Measurements from ENCODE around the gene HDHD2.

The HDHD2 gene

GRCh38 chr18:47146206-47146605, 4.1 kb downstream of the HDHD2 start:
- DNase-seq (ENCODE audit: low spot score): no peak

DNA sequence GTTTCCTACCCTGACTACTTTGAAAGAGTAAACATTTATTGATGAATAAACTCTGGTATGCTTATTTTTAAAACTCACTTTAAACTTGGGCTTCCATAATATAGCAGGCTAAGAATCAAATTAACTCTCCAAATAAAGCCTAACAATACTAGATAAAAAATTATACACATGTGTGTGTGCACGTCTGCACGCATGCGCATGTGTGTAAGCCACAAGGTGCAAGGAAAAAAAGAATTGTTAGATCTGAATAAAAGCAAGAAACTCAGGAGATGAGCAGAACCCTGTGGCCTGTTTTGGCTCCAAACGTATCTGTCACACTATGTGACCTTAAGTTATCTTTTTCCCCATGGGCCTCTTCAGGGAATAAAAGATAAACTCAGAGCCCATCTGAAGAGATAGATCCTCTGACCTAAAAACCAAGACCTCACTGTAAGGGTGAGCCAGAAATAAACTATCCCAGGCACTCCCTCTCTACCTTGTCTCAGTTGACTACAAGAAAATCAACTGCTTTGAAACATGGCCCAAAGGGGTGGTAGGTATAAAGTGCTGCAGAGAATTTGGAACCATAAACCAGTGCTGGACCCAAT, 6.3 kb downstream of the HDHD2 start:
- no peak for DNase-seq (ENCODE audit: low spot score)

DNA sequence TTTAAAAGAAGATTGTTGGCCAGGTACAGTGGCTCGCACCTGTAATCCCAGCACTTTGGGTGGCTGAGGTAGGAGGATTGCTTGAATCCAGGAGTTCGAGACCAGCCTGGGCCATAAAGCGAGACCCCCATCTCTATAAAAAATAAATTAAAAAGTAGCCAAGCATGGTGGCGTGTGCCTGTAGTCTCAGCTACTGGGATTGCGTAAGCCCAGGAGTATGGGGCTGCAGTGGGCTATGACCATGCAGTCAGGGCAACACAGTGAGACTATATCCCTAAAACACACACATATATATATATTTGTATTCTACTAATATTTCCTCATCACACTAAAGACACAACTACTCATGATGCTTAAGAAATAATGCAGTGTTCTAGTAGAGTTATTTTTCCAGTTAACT, 7.1 kb downstream of the HDHD2 start:
- no peak for DNase-seq (ENCODE audit: low spot score)

DNA sequence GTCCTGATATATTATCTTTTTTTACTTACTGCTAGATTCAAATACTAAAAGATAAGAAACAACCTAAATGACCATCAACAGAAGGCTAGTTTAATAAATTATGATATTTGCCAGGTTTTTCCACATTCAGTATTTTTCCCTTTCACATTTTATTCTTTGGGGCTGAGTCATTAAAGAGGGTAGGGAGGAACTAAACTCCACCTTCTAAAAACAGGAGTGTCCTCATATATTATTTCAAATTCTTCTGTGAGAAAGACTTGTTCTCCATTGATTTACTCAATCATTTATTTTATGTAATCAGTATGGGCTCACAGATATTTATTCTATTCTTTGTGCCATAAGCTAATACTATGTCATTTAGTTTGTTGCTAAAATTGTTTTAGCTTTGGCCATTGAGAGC, 9.0 kb downstream of the HDHD2 start:
- no peak for DNase-seq (ENCODE audit: low spot score)

DNA sequence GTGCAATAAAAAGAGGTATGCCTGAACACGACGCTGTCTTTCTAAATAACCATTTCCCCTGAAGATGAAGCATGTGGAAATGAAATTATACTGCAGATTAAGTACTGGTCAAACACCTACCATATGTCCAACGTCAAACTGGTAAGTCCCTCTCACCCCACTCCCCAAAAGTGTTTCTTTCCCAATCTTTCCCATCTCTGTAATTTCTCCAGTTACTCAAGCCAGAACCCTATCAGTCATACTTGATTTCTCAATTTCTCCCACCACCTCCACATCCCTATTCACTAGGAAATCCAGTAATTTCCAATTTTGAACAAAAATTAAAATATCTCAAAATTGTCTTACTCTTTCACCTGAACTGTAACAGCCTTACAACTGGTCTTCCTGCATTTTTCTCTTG, 29.2 kb downstream of the HDHD2 start:
- DNase-seq (ENCODE audit: low spot score): no peak

- DNase-seq (ENCODE audit: low spot score): no peak
These were observed 29.9 kb downstream of the HDHD2 start for GRCh38 chr18:47120428-47120827.

GRCh38 chr18:47118981-47119380, 31.3 kb downstream of the HDHD2 start:
- DNase-seq (ENCODE audit: low spot score): peak; percentile 6

- DNase-seq (ENCODE audit: low spot score): no peak
These were observed 35.1 kb downstream of the HDHD2 start for GRCh38 chr18:47115205-47115604.

- DNase-seq (ENCODE audit: low spot score): no peak
These were observed 36.3 kb downstream of the HDHD2 start for GRCh38 chr18:47113796-47114540.

DNA sequence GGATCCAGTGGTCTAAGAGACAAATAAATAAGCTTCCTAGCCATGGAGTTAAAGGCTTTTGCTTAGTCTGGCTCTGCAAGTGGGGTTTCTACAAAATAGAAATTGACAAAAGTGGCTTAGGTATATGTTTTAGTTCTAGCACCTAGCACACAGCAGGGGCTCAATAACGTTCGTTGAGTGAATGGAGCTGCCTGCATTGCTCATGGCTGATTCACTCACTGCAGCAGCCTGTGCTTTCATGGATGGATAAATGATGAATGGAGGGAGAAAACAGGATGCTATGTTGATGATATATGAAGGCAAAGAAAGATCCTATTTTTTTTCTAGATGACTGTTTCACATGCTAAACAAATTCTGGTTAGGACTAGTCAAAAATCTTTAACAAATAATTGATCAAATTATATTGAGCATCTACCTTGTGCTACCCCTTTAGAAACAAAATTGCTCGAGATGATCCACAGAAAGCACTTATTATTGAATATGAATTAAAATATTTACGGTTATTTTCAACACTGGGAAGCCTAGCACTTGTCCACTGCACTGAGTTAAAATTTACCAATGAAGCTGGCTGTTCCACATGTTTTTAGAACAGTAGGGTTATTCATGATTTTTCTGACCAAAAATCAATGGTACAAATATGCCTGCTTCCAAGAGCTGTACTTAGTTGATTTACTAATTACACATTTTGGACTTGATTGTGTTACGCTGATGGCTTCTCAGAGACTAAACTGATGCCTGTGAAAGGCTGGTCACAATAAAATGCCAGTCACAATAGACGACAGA, 39.6 kb downstream of the HDHD2 start:
- no peak for DNase-seq (ENCODE audit: low spot score)

GRCh38 chr18:47109720-47110119, 40.6 kb downstream of the HDHD2 start:
- no peak for DNase-seq (ENCODE audit: low spot score)

GRCh38 chr18:47108998-47109405, 41.3 kb downstream of the HDHD2 start:
- DNase-seq (ENCODE audit: low spot score): no peak

- no peak for DNase-seq (ENCODE audit: low spot score)
These were observed 41.9 kb downstream of the HDHD2 start for GRCh38 chr18:47108373-47108772.

GRCh38 chr18:47100212-47100831, 50.0 kb downstream of the HDHD2 start:
- DNase-seq (ENCODE audit: low spot score): peak; percentile 55

DNA sequence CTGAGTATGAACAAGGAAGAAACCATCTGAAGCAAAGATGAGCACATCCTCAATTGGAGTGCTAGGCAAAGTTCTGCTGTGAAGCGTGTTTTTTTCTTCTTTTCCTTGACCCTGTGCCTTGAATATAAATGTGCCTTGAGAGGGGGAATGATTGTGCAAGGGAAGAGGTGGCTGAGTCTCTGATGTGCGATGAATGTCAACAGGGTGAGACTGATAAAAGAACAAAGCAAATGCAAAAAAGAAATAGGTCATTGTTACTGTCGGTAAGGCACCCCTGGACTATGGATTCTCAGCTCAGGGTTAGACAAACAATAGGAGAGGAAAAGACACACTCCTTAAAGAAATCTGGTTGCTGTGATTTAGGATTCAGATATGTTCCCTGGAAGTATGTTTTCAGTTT, 54.5 kb downstream of the HDHD2 start:
- DNase-seq (ENCODE audit: low spot score): no peak

DNA sequence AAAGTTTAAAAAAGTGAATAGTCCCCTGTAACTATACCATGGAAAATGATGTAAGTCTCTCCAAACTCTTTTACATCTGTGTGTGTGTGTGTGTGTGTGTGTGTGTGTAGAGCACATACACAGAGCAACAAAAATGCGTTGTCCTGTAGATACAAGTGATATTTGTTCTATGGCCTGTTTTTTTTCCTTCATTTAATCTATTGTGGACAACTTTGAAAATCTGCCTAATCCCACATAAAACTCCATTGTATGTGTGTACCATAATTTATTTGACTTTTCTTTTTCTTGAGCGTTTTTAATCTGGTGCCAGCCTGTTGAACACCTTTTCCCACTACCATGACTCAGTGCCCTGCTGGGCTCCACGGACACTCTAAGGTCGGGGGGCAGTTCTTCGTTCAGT, 62.6 kb downstream of the HDHD2 start:
- DNase-seq (ENCODE audit: low spot score): no peak

- no peak for DNase-seq (ENCODE audit: low spot score)
These were observed 68.7 kb downstream of the HDHD2 start for GRCh38 chr18:47081578-47081977.

GRCh38 chr18:47080872-47081271, 69.4 kb downstream of the HDHD2 start:
- no peak for DNase-seq (ENCODE audit: low spot score)

DNA sequence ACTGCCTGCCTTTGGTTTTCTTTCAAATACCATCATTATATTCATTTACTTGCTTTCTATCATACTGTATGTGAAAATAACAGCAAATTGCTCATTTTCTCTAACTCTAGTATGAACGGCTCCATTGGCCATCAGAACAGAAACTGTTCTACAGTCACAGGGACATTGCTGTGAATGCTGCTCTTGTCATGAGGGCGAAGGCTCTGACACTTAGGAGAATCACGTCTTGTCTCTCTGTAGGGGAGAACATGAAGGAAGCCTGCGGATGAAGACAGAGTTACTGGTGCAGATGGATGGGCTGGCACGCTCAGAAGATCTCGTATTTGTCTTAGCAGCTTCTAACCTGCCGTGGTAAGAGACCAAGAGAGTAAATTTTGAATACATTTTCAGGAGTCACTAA, 73.2 kb downstream of the HDHD2 start:
- DNase-seq (ENCODE audit: low spot score): no peak

DNA sequence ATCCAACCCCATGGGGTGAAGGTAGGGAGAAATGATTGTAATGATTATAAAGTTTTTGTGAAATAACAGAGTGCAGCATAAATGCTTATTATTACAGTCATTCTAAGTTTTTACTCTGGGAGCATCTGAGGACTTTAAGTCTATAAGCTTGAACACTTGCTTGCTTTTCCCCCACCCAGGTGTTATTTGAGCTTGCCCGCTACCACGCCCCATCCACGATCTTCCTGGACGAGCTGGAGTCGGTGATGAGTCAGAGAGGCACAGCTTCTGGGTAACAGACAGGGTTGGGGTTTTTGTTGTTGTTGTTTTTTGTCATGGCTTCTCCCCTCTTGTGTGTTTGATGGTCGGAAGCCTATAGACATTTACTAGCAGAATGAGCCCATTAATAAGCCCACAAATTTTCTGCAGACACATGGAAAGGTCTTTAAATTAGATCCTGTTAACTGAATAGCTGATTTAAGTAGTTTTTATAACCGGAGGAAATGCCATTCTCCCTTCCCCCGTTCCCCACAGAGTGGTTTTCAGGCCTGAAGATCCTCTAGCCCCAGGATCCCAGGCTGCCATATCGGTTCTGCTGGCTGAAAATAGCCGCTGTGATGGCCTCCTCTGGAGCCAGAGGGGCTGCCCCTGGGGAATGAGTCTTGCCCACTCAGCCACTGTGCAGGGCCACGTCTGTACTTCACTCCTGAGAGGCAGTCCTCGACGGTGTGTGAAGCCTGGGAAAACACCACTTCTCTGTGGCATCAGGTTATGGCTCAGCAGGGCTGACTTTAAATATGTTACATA, 75.0 kb downstream of the HDHD2 start:
- no peak for DNase-seq (ENCODE audit: low spot score)

DNA sequence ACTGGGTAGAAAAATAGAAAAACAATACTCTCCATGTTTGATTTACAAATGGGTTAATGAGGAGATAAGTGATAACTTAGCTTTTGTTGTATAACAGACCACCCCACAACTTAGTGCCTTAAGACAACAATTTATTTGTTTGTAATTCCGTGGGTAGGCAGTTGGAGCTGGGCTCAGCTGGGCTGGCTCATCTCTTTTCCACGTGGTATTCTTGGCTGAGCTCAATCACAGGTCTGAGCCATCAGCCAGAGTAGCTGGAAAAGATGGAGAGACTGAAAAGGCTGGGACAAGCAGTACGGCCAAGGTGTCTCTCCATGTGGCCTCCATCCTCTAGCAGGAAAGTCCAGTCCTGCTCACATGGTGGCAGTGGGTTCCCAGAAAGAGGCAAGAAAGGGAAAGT, 82.7 kb downstream of the HDHD2 start:
- no peak for DNase-seq (ENCODE audit: low spot score)

DNA sequence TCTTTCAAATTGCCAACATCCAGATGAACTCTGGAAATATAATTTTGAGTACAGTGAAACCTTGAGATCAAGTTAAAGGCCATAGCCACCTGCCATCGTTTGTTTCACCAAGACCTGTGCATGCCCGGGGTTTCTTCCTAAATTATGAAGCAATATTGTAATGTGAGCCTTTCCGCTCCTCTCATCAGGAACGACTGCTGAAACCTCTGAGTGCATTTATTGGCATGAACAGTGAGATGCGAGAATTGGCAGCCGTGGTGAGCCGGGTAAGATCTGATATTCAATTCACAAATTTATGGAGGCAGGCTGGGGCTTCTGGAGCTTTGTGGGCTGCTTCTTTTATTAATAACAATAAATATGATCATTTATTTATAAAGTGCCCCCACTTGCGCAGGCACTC, 87.2 kb downstream of the HDHD2 start:
- DNase-seq (ENCODE audit: low spot score): no peak

Data from RKO (cell line).